Cardiac muscle cell (in vitro differentiated cells and primary cell): ENCODE measurements around the gene FADS3. TPM values are rescaled to one million over a fixed set of nuclear protein-coding genes. Genes with fewer than 3 reads are reported as not detected.
A peak's percentile ranks its signal among the peaks of the same experiment; 100 is the strongest.

Source experiments
- DNase-seq, 2 donors: peaks; one replicate each; pipeline versions ENCODE4 v3.0.0 to v3.0.0-alpha.2; 2010 to 2017; ENCODE audit warnings: low read depth in 1 of 2, low spot score in 1 of 2
- H3K27ac ChIP-seq: fragments of 200-600 bp; sonication (generic); 2 replicates; pipeline ENCODE4 v1.5.1; 2016
- H3K27me3 ChIP-seq: fragments of 200-600 bp; sonication (generic); 2 replicates; pipeline ENCODE4 v1.6.0; 2016; ENCODE audit warnings: control low read depth
- H3K36me3 ChIP-seq: fragments of 200-600 bp; sonication (generic); 2 replicates; pipeline ENCODE4 v1.5.1; 2016; ENCODE audit warnings: control low read depth
- H3K4me1 ChIP-seq: fragments of 200-600 bp; sonication (generic); 2 replicates; pipeline ENCODE4 v1.8.1; 2017; ENCODE audit warnings: low read depth, mild to moderate bottlenecking, mixed run types
- H3K4me3 ChIP-seq: fragments of 200-600 bp; sonication (generic); 2 replicates; pipeline ENCODE4 v1.5.1; 2016; ENCODE audit warnings: mild to moderate bottlenecking
- H3K9me3 ChIP-seq: fragments of 200-600 bp; sonication (generic); 2 replicates; pipeline ENCODE4 v1.5.1; 2017; ENCODE audit warnings: low read depth, mild to moderate bottlenecking, control low read depth
- CTCF ChIP-seq: IDR thresholded peaks from 2 replicates; pipeline ENCODE4 v1.5.1; 2012; ENCODE audit warnings: low read depth, mild to moderate bottlenecking, low read length
- polyA plus RNA-seq: library from polyadenylated mRNA; unstranded; fragments of >200 nt; fragmentation: Nextera tagmentation; extraction: Ambion mirVana; gene quantifications from 2 replicates; pipeline ENCODE4 v1.2.1, GENCODE V29; 2016
- total RNA-seq: library from RNA; depleted of rRNA; stranded (reverse); fragments of >200 nt; gene quantifications from 2 replicates; pipeline ENCODE4 v1.2.3, GENCODE V29; 2016

Gene FADS3
- total and polyA plus RNA-seq, 2 experiments from 2014 or later, result 42.9 to 48.0 TPM

GRCh38 chr11:61917334-61918109 lies 26.2 kb upstream of the FADS3 start, which contains the start of gene RAB3IL1:
TSS of gene RAB3IL1 (minus strand) at chr11:61917566. CDS start at chr11:61917367, 199 bp downstream.
- peaks cover 3% of the 10 kb centered on the region for H3K4me1 ChIP-seq
- peak within 1 kb of the TSS; percentile 68 for H3K4me3 ChIP-seq
- peak; percentile 68 to 89 for DNase-seq

GRCh38 chr11:61916737-61917333 lies 25.5 kb upstream of the FADS3 start:
- Histone ChIP-seq H3K36me3 (no peaks in the 10 kb centered on the region), H3K4me1 (no peaks in the 10 kb centered on the region), H3K4me3 (peak overlapping the region; percentile 68), H3K27ac (no peak overlapping the region), H3K9me3 (no peaks in the 10 kb centered on the region), H3K27me3 (no peaks in the 10 kb centered on the region)
- TF ChIP-seq CTCF, result no peak
- no peak for DNase-seq

More at GRCh38 chr11:61917334-61918109, 26.2 kb upstream of the FADS3 start, which contains the start of gene RAB3IL1:
- Histone ChIP-seq H3K27ac (no peak within 1 kb of the TSS), H3K27me3 (no peaks in the 10 kb centered on the region), H3K36me3 (no peaks in the 10 kb centered on the region), H3K9me3 (no peaks in the 10 kb centered on the region)
- TF ChIP-seq CTCF, result no peak

- H3K36me3 ChIP-seq, result no peaks in the 10 kb centered on the region
- no peak for DNase-seq
- H3K27me3 ChIP-seq, result no peaks in the 10 kb centered on the region
- no peak for TF ChIP-seq CTCF
- H3K4me3 ChIP-seq, result no peak overlapping the region
- H3K9me3 ChIP-seq, result no peaks in the 10 kb centered on the region
- H3K4me1 ChIP-seq, result peaks cover 1% of the 10 kb centered on the region
- no peak overlapping the region for H3K27ac ChIP-seq
Observed at GRCh38 chr11:61914471-61915171, 23.3 kb upstream of the FADS3 start.

- no peaks in the 10 kb centered on the region for H3K9me3 ChIP-seq
- no peak overlapping the region for H3K4me3 ChIP-seq
- H3K27me3 ChIP-seq, result no peaks in the 10 kb centered on the region
- no peak for DNase-seq
- no peaks in the 10 kb centered on the region for H3K36me3 ChIP-seq
- peaks cover 9% of the 10 kb centered on the region for H3K4me1 ChIP-seq
- no peak for TF ChIP-seq CTCF
- no peak overlapping the region for H3K27ac ChIP-seq
Observed at GRCh38 chr11:61913699-61914395, 22.5 kb upstream of the FADS3 start.

- H3K9me3 ChIP-seq, result no peaks in the 10 kb centered on the region
- H3K27me3 ChIP-seq, result no peaks in the 10 kb centered on the region
- no peak overlapping the region for H3K27ac ChIP-seq
- no peak overlapping the region for H3K4me3 ChIP-seq
- no peaks in the 10 kb centered on the region for H3K36me3 ChIP-seq
- no peak for DNase-seq
- no peak for TF ChIP-seq CTCF
- peaks cover 15% of the 10 kb centered on the region for H3K4me1 ChIP-seq
Observed at GRCh38 chr11:61912991-61913698, 21.8 kb upstream of the FADS3 start.
